PC-3 (cell line): Measurements from ENCODE around the gene JPT1.

Source experiments
- EZH2 ChIP-seq: fragments of 300-600 bp; sonication (generic); IDR thresholded peaks from one replicate; pipeline ENCODE4 v1.6.1; 2017; ENCODE audit warnings: antibody characterized with exemption, mild to moderate bottlenecking, low read length; ENCODE audit not compliant: unreplicated experiment
- TF ChIP-seq, protein P1 (sequence below): fragments of 300-600 bp; sonication (generic); conservative IDR thresholded peaks from 2 replicates; pipeline ENCODE4 v1.5.1; 2017; ENCODE audit warnings: antibody characterized with exemption, low read depth, mild to moderate bottlenecking, low read length

DNA sequence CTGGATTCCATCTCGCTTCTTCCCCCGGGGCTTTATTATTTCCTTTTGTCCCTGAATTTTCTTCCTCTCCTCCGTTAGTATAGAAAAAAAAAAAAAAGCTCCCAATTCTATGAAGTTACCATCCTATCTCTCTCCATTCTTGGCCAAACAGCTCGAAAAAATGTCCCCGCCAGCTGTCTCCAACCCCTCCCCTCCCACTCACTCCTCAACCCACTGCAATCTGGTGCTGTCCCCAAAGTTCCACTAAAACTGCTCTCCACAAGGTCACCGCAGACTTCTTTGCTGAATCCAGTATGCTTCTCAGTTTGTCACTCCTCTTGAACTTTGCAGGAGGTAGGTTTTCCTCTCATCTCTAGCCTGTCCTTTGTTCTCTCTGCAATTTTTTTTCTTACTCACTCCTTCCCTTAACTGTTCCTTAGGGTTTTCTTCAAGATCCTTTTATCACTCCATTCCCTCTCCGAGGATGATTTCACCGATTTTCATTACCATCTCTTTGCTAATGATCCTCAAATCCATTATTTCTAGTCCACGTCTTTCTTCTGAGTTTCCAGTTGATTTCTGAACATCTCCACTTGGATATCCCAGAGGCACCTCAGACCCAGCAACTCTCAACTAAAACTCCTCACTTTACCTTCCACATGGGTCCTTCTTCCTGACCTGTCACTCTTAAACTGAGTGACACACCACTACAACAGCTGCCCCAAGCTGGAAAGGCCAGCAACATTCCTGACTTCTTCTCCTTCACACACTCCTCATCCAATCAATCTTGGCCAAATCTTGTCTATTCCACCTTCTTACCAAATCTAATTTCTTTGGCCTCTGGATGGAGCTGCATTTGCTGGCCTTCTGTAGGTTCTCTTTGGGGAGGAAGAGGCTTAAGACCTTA is 29.9 kb upstream of the JPT1 start:
- TF ChIP-seq, protein P1, sequence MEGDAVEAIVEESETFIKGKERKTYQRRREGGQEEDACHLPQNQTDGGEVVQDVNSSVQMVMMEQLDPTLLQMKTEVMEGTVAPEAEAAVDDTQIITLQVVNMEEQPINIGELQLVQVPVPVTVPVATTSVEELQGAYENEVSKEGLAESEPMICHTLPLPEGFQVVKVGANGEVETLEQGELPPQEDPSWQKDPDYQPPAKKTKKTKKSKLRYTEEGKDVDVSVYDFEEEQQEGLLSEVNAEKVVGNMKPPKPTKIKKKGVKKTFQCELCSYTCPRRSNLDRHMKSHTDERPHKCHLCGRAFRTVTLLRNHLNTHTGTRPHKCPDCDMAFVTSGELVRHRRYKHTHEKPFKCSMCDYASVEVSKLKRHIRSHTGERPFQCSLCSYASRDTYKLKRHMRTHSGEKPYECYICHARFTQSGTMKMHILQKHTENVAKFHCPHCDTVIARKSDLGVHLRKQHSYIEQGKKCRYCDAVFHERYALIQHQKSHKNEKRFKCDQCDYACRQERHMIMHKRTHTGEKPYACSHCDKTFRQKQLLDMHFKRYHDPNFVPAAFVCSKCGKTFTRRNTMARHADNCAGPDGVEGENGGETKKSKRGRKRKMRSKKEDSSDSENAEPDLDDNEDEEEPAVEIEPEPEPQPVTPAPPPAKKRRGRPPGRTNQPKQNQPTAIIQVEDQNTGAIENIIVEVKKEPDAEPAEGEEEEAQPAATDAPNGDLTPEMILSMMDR = no peak
- TF ChIP-seq EZH2 = no peak
